ENCODE data around the gene FRMD4A. TPM values are rescaled to one million over a fixed set of nuclear protein-coding genes. Genes with fewer than 3 reads are reported as not detected.

FRMD4A gene
- total RNA-seq, 2 donors from 2014 or later: 8.6 to 10.2 TPM

GRCh38 chr10:14080795-14081194 lies 249.9 kb downstream of the FRMD4A start:
- intact Hi-C loops (cut with DNase I): no loop called here
- H3K27me3 ChIP-seq: no peaks in the 10 kb centered on the region
- H3K9me3 ChIP-seq: no peaks in the 10 kb centered on the region
- no peak overlapping the region for H3K9ac ChIP-seq (ENCODE audit: low read depth in 2 of 2, low read length in 2 of 2)
- DNase-seq: no peak
- H3K4me1 ChIP-seq: no peaks in the 10 kb centered on the region
- no peak overlapping the region for H3K27ac ChIP-seq
- TF ChIP-seq CTCF (IDR thresholded peaks at IDR 0.05): no peak
- H3K36me3 ChIP-seq: no peaks in the 10 kb centered on the region
- H3K4me3 ChIP-seq: no peak overlapping the region

- H3K9ac ChIP-seq (ENCODE audit: low read depth in 2 of 2, low read length in 2 of 2): no peak overlapping the region
- TF ChIP-seq CTCF (IDR thresholded peaks at IDR 0.05): no peak
- intact Hi-C loops (cut with DNase I): no loop called here
- H3K9me3 ChIP-seq: no peaks in the 10 kb centered on the region
- H3K27ac ChIP-seq: no peak overlapping the region
- H3K27me3 ChIP-seq: no peaks in the 10 kb centered on the region
- no peak overlapping the region for H3K4me3 ChIP-seq
- DNase-seq: no peak
- H3K4me1 ChIP-seq: peaks cover 4% of the 10 kb centered on the region
- H3K36me3 ChIP-seq: no peaks in the 10 kb centered on the region
Observed at GRCh38 chr10:14077430-14077829, 253.3 kb downstream of the FRMD4A start.

GRCh38 chr10:14074062-14074884 lies 256.5 kb downstream of the FRMD4A start:
- H3K27ac ChIP-seq: no peak overlapping the region

GRCh38 chr10:14072541-14072940 lies 258.2 kb downstream of the FRMD4A start:
- Histone ChIP-seq H3K27ac (no peak overlapping the region), H3K27me3 (no peaks in the 10 kb centered on the region), H3K4me1 (peaks cover 4% of the 10 kb centered on the region), H3K9me3 (no peaks in the 10 kb centered on the region), H3K9ac (ENCODE audit: low read depth in 2 of 2, low read length in 2 of 2) (no peak overlapping the region), H3K4me3 (no peak overlapping the region), H3K36me3 (no peaks in the 10 kb centered on the region)
- DNase-seq: no peak
- TF ChIP-seq CTCF (IDR thresholded peaks at IDR 0.05): no peak
- intact Hi-C loops (cut with DNase I): no loop called here

More at GRCh38 chr10:14074062-14074884, 256.5 kb downstream of the FRMD4A start:
- Histone ChIP-seq H3K9ac (ENCODE audit: low read depth in 2 of 2, low read length in 2 of 2) (no peak overlapping the region), H3K9me3 (no peaks in the 10 kb centered on the region), H3K4me1 (peaks cover 4% of the 10 kb centered on the region), H3K27me3 (no peaks in the 10 kb centered on the region), H3K36me3 (no peaks in the 10 kb centered on the region), H3K4me3 (no peak overlapping the region)
- no peak for TF ChIP-seq CTCF (IDR thresholded peaks at IDR 0.05)
- peak; percentile 67 for DNase-seq
- intact Hi-C loops (cut with DNase I): no loop called here

- H3K9me3 ChIP-seq: no peaks in the 10 kb centered on the region
- DNase-seq: no peak
- H3K27me3 ChIP-seq: no peaks in the 10 kb centered on the region
- no peak overlapping the region for H3K4me3 ChIP-seq
- no peak for TF ChIP-seq CTCF (IDR thresholded peaks at IDR 0.05)
- no peak overlapping the region for H3K27ac ChIP-seq
- H3K4me1 ChIP-seq: peaks cover 4% of the 10 kb centered on the region
- no peak overlapping the region for H3K9ac ChIP-seq (ENCODE audit: low read depth in 2 of 2, low read length in 2 of 2)
- intact Hi-C loops (cut with DNase I): no loop called here
- H3K36me3 ChIP-seq: no peaks in the 10 kb centered on the region
Observed at GRCh38 chr10:14071956-14072355, 258.8 kb downstream of the FRMD4A start.
